Prostate gland (tissue), 2 donors: ENCODE measurements around the gene SDR9C7.
"Not testable (repeated sequence)": the region's sequence is repeated elsewhere in the genome, so short reads cannot be mapped to it uniquely, and the experiment has no call there.

Experiments
- POLR2AphosphoS5 ChIP-seq: sonication (generic); formaldehyde crosslinking; IDR thresholded peaks from one replicate; pipeline ENCODE4 v1.6.1; 2017; ENCODE audit warnings: antibody characterized with exemption
- TF ChIP-seq, protein P1 (sequence below), 4 experiments: fragments of 200-600 bp in 2 of 4; fragments of 450-650 bp in 2 of 4; sonication (generic) in 2 of 4; IDR thresholded peaks; 1 replicate in 3 of 4; 2 replicates in 1 of 4; pipeline ENCODE4 v1.5.1; 2016 to 2019; ENCODE audit warnings: antibody characterized with exemption in 4 of 4, mild to moderate bottlenecking in 2 of 4, moderate library complexity in 2 of 4

DNA sequence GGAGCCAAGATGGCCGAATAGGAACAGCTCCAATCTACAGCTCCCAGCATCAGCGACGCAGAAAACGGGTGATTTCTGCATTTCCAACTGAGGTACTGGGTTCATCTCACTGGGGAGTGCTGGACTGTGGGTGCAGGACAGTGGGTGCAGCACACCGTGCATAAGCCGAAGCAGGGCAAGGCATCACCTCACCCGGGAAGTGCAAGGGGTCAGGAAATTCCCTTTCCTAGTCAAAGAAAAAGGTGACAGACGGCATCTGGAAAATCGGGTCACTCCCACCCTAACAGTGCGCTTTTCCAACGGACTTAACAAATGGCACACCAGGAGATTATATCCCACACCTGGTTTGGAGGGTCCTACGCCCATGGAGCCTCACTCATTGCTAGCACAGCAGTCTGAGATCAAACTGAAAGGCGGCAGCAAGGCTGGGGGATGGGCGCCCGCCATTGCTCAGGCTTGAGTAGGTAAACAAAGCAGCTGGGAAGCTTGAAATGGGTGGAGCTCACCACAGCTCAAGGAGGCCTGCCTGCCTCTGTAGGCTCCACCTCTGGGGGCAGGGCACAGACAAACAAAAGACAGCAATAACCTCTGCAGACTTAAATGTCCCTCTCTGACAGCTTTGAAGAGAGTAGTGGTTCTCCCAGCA lies 31.9 kb upstream of the SDR9C7 start:
- TF ChIP-seq, protein P1, sequence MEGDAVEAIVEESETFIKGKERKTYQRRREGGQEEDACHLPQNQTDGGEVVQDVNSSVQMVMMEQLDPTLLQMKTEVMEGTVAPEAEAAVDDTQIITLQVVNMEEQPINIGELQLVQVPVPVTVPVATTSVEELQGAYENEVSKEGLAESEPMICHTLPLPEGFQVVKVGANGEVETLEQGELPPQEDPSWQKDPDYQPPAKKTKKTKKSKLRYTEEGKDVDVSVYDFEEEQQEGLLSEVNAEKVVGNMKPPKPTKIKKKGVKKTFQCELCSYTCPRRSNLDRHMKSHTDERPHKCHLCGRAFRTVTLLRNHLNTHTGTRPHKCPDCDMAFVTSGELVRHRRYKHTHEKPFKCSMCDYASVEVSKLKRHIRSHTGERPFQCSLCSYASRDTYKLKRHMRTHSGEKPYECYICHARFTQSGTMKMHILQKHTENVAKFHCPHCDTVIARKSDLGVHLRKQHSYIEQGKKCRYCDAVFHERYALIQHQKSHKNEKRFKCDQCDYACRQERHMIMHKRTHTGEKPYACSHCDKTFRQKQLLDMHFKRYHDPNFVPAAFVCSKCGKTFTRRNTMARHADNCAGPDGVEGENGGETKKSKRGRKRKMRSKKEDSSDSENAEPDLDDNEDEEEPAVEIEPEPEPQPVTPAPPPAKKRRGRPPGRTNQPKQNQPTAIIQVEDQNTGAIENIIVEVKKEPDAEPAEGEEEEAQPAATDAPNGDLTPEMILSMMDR (IDR thresholded peaks at IDR 0.05): not testable (repeated sequence)
- TF ChIP-seq POLR2AphosphoS5: not testable (repeated sequence)
